OCI-LY1 (cell line): ENCODE measurements around the gene ACY1.

ENCODE experiments used
- CTCF ChIP-seq: fragments of 200-600 bp; sonication (generic), shearing (Covaris generic); IDR thresholded peaks from 2 replicates; pipeline ENCODE4 v1.5.1; 2017; ENCODE audit warnings: mild to moderate bottlenecking, antibody characterized with exemption, low read length, moderate library complexity, mixed read lengths
- EZH2 ChIP-seq: fragments of 200-600 bp; sonication (generic), shearing (Covaris generic); IDR thresholded peaks from 2 replicates; pipeline ENCODE4 v1.8.0; 2017; ENCODE audit warnings: borderline replicate concordance, mixed run types, mild to moderate bottlenecking, antibody characterized with exemption, low read length, moderate library complexity, mixed read lengths

- no peak for TF ChIP-seq CTCF
- no peak for TF ChIP-seq EZH2
Observed at GRCh38 chr3:51984269-51984647, 923 bp downstream of the ACY1 start.
